Islet precursor cell (in vitro differentiated cells): ENCODE results near the gene BPIFB6.

Experiments
- DNase-seq: peaks from one replicate; pipeline ENCODE4 v3.0.0-alpha.2; 2018

BPIFB6 gene

GRCh38 chr20:33016581-33017109 lies 14.8 kb upstream of the BPIFB6 start:
- DNase-seq, result no peak

GRCh38 chr20:33017542-33017941 lies 13.9 kb upstream of the BPIFB6 start:
- DNase-seq, result no peak

- no peak for DNase-seq
Observed at GRCh38 chr20:33018169-33018931, 13.1 kb upstream of the BPIFB6 start.

GRCh38 chr20:33019465-33020277 lies 11.8 kb upstream of the BPIFB6 start:
- DNase-seq, result no peak

- DNase-seq, result no peak
Observed at GRCh38 chr20:33020278-33021161, 10.9 kb upstream of the BPIFB6 start.

- no peak for DNase-seq
Observed at GRCh38 chr20:33021879-33022278, 9.6 kb upstream of the BPIFB6 start.

GRCh38 chr20:33022289-33022688 lies 9.2 kb upstream of the BPIFB6 start:
- no peak for DNase-seq

- no peak for DNase-seq
Observed at GRCh38 chr20:33022694-33023438, 8.6 kb upstream of the BPIFB6 start.

GRCh38 chr20:33023439-33024242 lies 7.8 kb upstream of the BPIFB6 start:
- no peak for DNase-seq

- DNase-seq, result no peak
Observed at GRCh38 chr20:33024243-33024560, 7.2 kb upstream of the BPIFB6 start.

- no peak for DNase-seq
Observed at GRCh38 chr20:33024609-33025317, 6.7 kb upstream of the BPIFB6 start.

GRCh38 chr20:33025318-33025876 lies 6.1 kb upstream of the BPIFB6 start:
- DNase-seq, result no peak

- DNase-seq, result no peak
Observed at GRCh38 chr20:33026072-33026778, 5.2 kb upstream of the BPIFB6 start.

- DNase-seq, result no peak
Observed at GRCh38 chr20:33026779-33027759, 4.4 kb upstream of the BPIFB6 start.

- no peak for DNase-seq
Observed at GRCh38 chr20:33027769-33028751, 3.4 kb upstream of the BPIFB6 start.

- DNase-seq, result no peak
Observed at GRCh38 chr20:33028875-33029274, 2.6 kb upstream of the BPIFB6 start.

- DNase-seq, result no peak
Observed at GRCh38 chr20:33030076-33030475, 1.4 kb upstream of the BPIFB6 start.
